NCI-H748 (cell line): ENCODE measurements around the gene DAB2.

ENCODE experiments used
- DNase-seq: peaks from one replicate; lab custom pipeline; 2025; ENCODE audit not compliant: unreplicated experiment; lab: John Stamatoyannopoulos, UW

DAB2 gene

DNA sequence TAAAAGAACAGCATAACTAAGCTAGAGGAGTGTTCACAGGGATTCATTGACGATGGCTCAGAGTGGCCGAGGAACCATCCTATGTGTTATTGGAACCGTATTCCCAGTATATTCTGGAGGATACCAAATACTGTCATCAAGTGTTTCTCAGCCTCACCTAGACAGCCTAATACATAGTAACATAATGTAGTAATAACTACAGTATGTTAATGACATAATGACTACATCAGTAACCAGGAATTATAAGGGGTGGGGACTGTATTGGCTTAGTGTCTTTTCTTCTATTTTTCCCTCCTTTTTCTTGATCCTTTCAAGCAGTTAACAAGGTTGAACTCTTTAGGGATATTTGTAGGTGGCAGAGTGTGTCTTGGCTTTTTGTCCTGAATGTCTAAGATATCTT lies 33.8 kb downstream of the DAB2 start:
- no peak for DNase-seq

DNA sequence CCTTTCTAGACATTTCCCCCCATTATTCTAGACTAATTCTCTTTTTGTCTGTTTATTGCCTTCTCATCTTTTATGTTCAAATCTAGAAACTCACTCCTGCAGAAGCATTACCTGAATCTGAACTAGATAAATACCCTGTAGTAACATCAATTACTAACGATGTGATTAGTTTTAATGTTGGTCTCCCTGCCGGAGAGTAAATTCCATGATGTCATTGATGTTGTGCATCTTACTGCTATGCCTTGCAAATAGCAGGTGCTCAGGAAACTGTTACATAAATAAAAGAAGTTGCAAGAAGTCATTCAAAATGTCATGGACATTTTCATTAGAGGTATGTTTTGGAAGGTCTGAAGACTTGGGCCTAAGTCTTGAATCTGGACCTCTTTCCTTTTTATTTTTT lies 37.5 kb downstream of the DAB2 start:
- DNase-seq, result no peak

DNA sequence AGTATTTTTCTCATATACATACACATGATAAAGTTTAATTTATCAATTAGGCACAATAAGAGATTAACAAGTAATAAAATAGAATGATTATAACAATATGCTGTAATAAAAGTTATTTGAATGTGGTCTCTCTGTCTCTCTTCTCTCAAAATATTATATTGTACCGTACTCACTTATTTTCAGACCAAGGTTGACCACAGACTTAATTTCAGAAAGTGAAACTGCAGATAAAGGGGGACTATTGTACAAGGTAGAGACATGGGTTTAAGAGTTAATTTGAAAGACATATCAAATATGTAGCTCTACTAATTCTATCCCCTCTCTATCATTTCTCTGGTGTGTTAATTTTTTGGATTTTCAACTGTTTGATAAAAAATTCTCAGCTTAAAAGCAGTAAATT lies 40.5 kb downstream of the DAB2 start:
- DNase-seq, result no peak

DNA sequence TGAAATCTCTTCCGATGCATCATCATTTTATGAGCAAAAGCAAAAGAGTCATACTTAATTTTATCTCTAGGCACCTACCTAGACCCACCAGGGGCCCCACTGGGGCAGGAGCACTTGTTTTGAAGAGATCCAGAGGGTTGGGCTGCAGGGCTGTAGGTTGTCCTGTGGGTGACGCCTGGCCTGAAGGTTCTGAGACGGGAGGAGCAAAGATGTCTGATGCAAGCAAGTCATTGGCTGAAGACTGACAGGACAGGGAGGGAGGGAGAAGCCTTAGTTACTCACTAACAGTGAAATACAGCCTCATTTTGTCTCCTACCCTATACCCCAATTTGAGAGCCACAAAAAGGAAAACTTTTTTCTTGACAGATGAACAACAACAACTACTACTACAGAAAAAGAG lies 43.4 kb downstream of the DAB2 start:
- no peak for DNase-seq

GRCh38 chr5:39379693-39380092 lies 45.1 kb downstream of the DAB2 start:
- no peak for DNase-seq

GRCh38 chr5:39377613-39378012 lies 47.2 kb downstream of the DAB2 start:
- DNase-seq, result no peak

DNA sequence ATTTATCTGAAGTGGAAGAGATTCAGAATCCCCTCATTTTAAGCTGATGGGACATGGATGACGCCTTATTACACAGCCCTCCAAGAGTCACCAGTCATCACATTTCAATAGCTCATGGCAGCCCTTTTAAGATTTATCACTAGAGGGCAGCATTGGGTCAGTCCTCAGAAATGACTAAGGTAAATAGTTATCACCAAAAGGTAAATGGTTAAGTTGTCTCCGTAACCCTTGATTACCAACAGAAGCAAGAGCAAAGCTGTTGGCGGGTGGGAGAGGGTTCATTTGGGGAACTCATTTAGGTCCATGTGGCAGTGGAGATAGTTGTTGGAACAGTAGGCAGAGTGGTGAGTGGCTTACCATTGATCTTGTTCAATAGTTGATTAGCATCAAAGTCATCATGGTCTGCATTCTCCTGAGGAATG lies 48.5 kb downstream of the DAB2 start:
- peak; percentile 82 for DNase-seq

- no peak for DNase-seq
These were observed 51.0 kb downstream of the DAB2 start for GRCh38 chr5:39373791-39374190.

DNA sequence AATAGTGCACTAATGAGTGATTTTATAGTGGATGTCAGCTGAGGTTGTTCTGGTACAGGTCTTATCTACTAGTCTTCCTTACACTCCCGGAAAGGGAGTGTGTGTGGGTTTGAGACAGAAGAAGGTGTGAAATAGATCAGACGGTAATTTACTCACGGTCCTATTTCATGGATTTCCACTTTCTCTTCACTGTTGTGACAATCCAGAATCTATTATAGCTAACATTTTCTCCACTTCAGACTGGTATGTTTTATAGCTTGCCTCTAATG lies 53.5 kb downstream of the DAB2 start:
- DNase-seq, result no peak

DNA sequence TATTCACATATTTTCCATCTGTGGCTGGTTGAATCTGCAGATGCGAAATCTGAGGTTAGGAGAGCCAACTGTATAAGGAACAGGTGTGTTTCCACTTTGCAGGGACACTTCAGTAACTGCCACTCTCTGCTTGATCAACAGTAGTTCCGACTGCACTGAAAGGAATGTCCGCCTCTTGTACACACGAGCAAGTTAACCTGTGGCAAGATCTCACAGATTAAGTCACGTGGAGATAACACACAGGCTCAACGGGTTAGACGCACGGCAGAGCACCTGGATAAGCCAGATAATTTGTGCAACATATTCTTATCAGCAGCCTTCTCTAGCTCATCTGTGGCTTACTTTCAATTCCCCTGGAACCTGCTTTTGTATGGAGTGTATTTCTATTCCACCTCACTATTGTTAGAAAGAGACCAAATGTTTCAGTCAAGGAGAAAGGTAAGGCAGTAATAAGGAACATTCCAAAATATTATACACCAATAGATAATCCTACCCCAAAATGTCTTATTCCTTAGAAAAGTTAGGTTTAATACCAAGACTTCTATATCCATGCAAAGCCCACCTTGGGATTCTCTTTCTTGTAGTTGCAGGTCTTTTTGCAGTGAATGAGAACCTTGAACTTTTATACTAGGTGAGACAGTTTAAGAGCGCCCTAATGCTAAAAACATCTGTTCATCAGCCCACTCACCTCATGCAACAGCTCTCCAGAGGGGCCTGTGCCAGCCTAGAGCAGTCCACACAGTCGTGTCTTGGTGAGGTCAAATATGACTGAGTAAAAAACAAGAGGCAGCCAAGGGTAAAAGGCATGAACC lies 54.0 kb downstream of the DAB2 start:
- DNase-seq, result peak; percentile 26

GRCh38 chr5:39369123-39369815 lies 55.5 kb downstream of the DAB2 start:
- DNase-seq, result no peak

GRCh38 chr5:39368116-39368515 lies 56.7 kb downstream of the DAB2 start:
- DNase-seq, result no peak

DNA sequence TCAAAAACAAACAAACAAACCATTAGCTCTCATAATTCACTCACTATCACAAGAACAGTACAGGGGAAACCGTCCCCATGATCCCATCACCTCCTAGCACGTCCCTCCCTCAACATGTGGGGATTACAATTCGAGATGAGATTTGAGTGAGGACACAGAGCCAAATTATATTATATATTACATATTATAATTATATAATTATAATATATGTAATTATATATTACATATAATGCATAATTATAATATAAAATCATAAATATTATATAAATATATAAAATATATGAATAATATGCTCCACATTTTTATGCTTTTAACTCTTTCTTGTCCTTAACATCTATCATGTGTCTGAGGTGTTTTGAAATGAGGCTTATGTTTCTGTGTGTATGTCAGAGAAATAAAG lies 57.1 kb downstream of the DAB2 start:
- no peak for DNase-seq

DNA sequence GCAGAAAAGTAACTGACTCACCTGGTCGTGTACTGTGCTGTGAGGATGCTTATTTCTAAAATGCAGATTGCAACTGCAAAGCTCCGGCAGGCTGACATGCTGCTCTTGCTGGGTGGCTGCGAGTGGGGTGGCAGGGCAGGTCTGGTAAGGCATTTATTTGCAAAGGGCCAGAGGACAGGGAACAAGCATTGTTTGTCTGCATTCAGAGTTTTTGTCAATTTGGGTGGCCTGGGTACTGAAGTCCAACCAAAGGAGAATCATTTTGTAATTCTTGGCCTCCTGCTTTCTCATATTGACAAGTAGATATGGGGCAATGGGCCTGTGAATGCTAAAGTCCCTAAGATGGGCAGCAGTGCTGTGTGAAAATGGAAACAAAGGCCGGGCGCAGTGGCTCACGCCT lies 60.4 kb downstream of the DAB2 start, which contains the start of gene C9:
TSS of gene C9 (minus strand) at position 129 of the 400 bp plus-strand sequence. CDS start at position 98, 31 bp downstream.
- DNase-seq, result no peak

DNA sequence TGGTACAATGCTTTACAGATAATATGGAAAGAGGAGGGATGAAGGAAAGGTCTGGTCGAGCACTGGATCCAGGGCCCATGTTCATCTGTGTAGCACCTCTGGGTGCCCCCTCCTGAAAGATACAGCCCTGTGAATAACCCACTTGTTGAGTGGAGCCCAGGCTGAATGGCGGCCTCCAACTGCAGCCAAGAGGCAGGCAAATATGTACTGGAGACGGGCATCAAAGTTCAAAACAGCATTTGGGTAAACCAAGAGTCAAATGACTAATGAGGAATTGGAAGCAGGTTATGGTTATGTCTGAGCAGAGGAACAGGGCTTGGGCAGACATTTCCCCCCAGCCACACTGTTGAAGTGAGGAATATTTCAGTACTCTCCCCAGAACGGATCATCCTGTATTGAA lies 61.6 kb downstream of the DAB2 start:
- DNase-seq, result no peak

DNA sequence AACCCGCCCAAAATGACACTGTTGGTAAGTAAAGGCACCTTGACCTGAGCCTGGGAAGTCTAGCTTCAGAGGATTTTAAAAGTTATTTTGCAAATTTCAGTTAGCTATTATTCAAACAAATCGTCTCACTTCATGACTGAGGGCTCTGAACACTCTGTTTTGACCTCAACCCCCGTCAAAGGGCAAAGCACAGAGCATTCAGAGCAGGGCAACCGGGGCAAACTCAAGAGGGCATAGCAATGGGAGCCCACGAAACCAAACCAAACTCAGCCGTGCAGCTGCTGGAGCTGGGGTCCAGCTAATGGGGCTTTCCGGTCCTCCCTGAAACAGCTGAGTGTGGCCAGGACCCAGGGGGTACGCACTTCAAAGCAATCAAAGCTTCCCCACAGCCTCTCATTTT lies 62.1 kb downstream of the DAB2 start:
- no peak for DNase-seq

- DNase-seq, result peak; percentile 56
These were observed 63.5 kb downstream of the DAB2 start for GRCh38 chr5:39361306-39361705.

DNA sequence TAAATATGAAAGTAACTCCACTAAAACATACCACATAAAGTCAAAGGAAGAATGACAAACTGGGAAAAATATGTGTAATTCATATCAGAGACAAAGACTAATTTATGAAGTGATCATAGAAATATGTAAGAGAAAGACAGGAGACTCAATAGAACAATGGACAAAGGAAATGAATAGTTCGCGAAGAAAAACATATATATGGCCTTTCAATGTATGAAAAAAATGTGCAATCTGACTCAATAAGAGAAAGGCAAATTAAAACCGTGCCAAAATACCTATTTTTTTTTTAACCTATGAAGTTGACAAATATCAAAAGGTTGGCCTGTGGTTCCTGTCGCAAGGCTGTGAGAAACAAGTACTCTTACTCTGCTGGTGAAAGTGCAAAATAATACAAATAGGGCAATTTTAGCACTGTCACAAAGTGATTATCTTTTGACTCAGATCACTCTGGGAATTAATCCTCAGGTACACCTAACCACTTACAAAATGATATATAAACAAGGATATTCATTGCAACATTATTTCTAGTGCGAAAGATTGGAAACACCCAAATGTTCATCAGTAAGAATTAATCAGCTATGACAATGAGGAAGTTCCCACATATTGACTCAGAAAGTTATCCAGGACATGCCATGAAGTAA lies 64.2 kb downstream of the DAB2 start:
- no peak for DNase-seq

GRCh38 chr5:39356263-39356662 lies 68.5 kb downstream of the DAB2 start:
- no peak for DNase-seq

GRCh38 chr5:39355324-39355723 lies 69.5 kb downstream of the DAB2 start:
- DNase-seq, result no peak

GRCh38 chr5:39353717-39354399 lies 70.9 kb downstream of the DAB2 start:
- DNase-seq, result no peak

DNA sequence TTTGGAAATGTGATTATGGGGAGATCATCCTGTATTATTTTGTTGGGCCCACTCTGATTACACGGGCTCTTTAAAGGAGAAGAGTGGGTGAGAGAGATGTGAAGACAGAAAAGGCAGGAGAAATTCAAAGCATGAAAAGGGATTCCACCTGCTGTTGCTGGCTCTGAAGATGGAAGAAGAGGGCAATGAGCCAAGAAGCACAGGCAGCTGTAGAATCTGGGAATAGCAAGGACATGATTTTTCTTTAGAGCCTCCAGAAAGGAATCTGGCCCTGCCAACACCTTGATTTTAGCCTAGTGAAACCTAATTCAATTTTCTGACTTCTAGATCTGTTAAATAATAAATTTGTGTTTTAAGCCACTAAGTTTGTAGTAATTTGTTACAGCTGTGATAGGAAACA lies 71.8 kb downstream of the DAB2 start:
- DNase-seq, result no peak
